HepG2 (cell line): ENCODE measurements around the gene DHX8. TPM values are rescaled to one million over a fixed set of nuclear protein-coding genes. Genes with fewer than 3 reads are reported as not detected.

Experiments
- ATF3 ChIP-seq: sonication (generic); formaldehyde crosslinking; IDR thresholded peaks from 2 replicates; pipeline ENCODE4 v1.4.0; 2020; ENCODE audit warnings: missing genetic modification reagents
- BCL3 ChIP-seq: sonication (generic); formaldehyde crosslinking; IDR thresholded peaks from 2 replicates; pipeline ENCODE4 v1.5.1; 2020; ENCODE audit warnings: mild to moderate bottlenecking, missing genetic modification reagents, moderate library complexity
- CBX1 ChIP-seq: IDR thresholded peaks from one replicate; pipeline ENCODE4 v1.6.1; 2016; ENCODE audit warnings: antibody characterized with exemption, low read depth
- FOXK2 ChIP-seq: fragments of 450-650 bp; IDR thresholded peaks from 2 replicates; pipeline ENCODE4 v1.6.1; 2016
- GATA4 ChIP-seq: sonication (generic); IDR thresholded peaks from 2 replicates; pipeline ENCODE4 v1.6.1; 2016; ENCODE audit warnings: antibody characterized with exemption, low read depth, borderline replicate concordance
- GMEB1 ChIP-seq: sonication (generic); formaldehyde crosslinking; IDR thresholded peaks from 2 replicates; pipeline ENCODE4 v1.5.1; 2020; ENCODE audit warnings: missing genetic modification reagents, mild to moderate bottlenecking, borderline replicate concordance
- IKZF5 ChIP-seq: IDR thresholded peaks from 2 replicates; pipeline ENCODE4 v1.6.1; 2018; ENCODE audit warnings: missing genetic modification reagents, mild to moderate bottlenecking, missing compliant biosample characterization
- MEIS2 ChIP-seq: sonication (generic); formaldehyde crosslinking; IDR thresholded peaks from 2 replicates; pipeline ENCODE4 v1.9.0; 2021; ENCODE audit warnings: mild to moderate bottlenecking, missing genetic modification reagents
- SMC3 ChIP-seq: IDR thresholded peaks from 2 replicates; pipeline ENCODE4 v1.6.1; 2011; ENCODE audit warnings: low read length, improper control_type of control experiment
- SOX5 ChIP-seq: IDR thresholded peaks from 2 replicates; pipeline ENCODE4 v1.6.1; 2016; ENCODE audit warnings: borderline replicate concordance
- SOX6 ChIP-seq, 2 experiments: fragments of 450-650 bp in 1 of 2; sonication (generic) in 1 of 2; formaldehyde crosslinking in 1 of 2; IDR thresholded peaks; 2 replicates each; pipeline versions ENCODE4 v1.4.0 to v1.6.1; 2017 to 2020; ENCODE audit warnings: antibody characterized with exemption in 1 of 2, mild to moderate bottlenecking in 1 of 2, missing genetic modification reagents in 1 of 2
- TOE1 ChIP-seq: sonication (generic); formaldehyde crosslinking; IDR thresholded peaks from 2 replicates; pipeline ENCODE4 v1.4.0; 2020; ENCODE audit warnings: mild to moderate bottlenecking, missing genetic modification reagents
- ZBTB20 ChIP-seq: sonication (generic); formaldehyde crosslinking; IDR thresholded peaks from 2 replicates; pipeline ENCODE4 v1.8.1; 2023; ENCODE audit warnings: missing genetic modification reagents, low read depth, mild to moderate bottlenecking, borderline replicate concordance
- ZC3H4 ChIP-seq: sonication (generic); formaldehyde crosslinking; IDR thresholded peaks from 2 replicates; pipeline ENCODE4 v1.4.0; 2020; ENCODE audit warnings: missing genetic modification reagents, borderline replicate concordance
- ZMYM3 ChIP-seq: sonication (generic); formaldehyde crosslinking; IDR thresholded peaks from 2 replicates; pipeline ENCODE4 v1.5.1; 2020; ENCODE audit warnings: mild to moderate bottlenecking, missing genetic modification reagents
- ZNF143 ChIP-seq: sonication (generic); formaldehyde crosslinking; IDR thresholded peaks from 2 replicates; pipeline ENCODE4 v1.4.0; 2020; ENCODE audit warnings: missing genetic modification reagents
- ZNF34 ChIP-seq: sonication (generic); formaldehyde crosslinking; IDR thresholded peaks from 2 replicates; pipeline ENCODE4 v1.4.0; 2020; ENCODE audit warnings: mild to moderate bottlenecking, missing genetic modification reagents, borderline replicate concordance
- ZNF484 ChIP-seq: sonication (generic); formaldehyde crosslinking; IDR thresholded peaks from 2 replicates; pipeline ENCODE4 v1.5.1; 2020; ENCODE audit warnings: mild to moderate bottlenecking, low read depth, missing genetic modification reagents, borderline replicate concordance
- ZNF614 ChIP-seq: IDR thresholded peaks from 2 replicates; pipeline ENCODE4 v1.6.1; 2018; ENCODE audit warnings: missing biosample characterization, missing genetic modification reagents, inconsistent platforms, borderline replicate concordance
- ZNF710 ChIP-seq: sonication (generic); formaldehyde crosslinking; IDR thresholded peaks from 2 replicates; pipeline ENCODE4 v1.5.0; 2020; ENCODE audit warnings: mild to moderate bottlenecking, missing genetic modification reagents, borderline replicate concordance
- ZNF770 ChIP-seq: sonication (generic); formaldehyde crosslinking; IDR thresholded peaks from 2 replicates; pipeline ENCODE4 v1.5.0; 2020; ENCODE audit warnings: mild to moderate bottlenecking, missing genetic modification reagents
- ZSCAN22 ChIP-seq: sonication (generic); formaldehyde crosslinking; IDR thresholded peaks from 2 replicates; pipeline ENCODE4 v1.4.0; 2020; ENCODE audit warnings: mild to moderate bottlenecking, missing genetic modification reagents
- polyA plus RNA-seq, 8 experiments: library from polyadenylated mRNA; depleted of rRNA in 3 of 8; stranded (reverse) in 7 of 8; unstranded in 1 of 8; fragments of >200 nt; fragmentation: Illumina TruSeq in 4 of 8; extraction: Trizol in 4 of 8; gene quantifications; 2 replicates each; pipeline versions ENCODE4 v1.2.1 to v1.2.3, GENCODE V29; 2011 to 2016; ENCODE audit warnings: low read depth in 4 of 8, missing spikeins in 1 of 8, mixed read lengths in 1 of 8; ENCODE audit not compliant: insufficient read depth in 1 of 8
- total RNA-seq, 5 experiments: library from RNA; depleted of rRNA; stranded (reverse); fragments of >200 nt; fragmentation: Illumina TruSeq; extraction: Trizol; gene quantifications; 2 replicates each; pipeline ENCODE4 v1.2.3, GENCODE V29; 2016; ENCODE audit warnings: low read depth in 1 of 5

The DHX8 gene
- total and polyA plus RNA-seq, 2 of the 13 experiments (the other 11 are each of a cell fraction or from before 2014, with no cell fraction given): 24.8 to 48.9 TPM

GRCh38 chr17:43479948-43480347 lies 3.8 kb upstream of the DHX8 start (continued):
- TF ChIP-seq ZNF34 (CRISPR knock-in tag): no peak
- TF ChIP-seq CBX1: no peak
- no peak for TF ChIP-seq ZNF484 (CRISPR knock-in tag)
- TF ChIP-seq TOE1: 0 out of 2 replicates have a peak, but pooled peaks have one; percentile 44
- no peak for TF ChIP-seq BCL3 (CRISPR knock-in tag)
- TF ChIP-seq ZNF143 (CRISPR knock-in tag): no peak
- TF ChIP-seq ZNF614 (CRISPR knock-in tag): peak; percentile 63; the same call in 1 of the 2 replicates
- TF ChIP-seq ZMYM3: peak; percentile 89
- TF ChIP-seq ZC3H4 (CRISPR knock-in tag): no peak
- TF ChIP-seq FOXK2: 0 out of 2 replicates have a peak, but pooled peaks have one; percentile 31
- TF ChIP-seq MEIS2: 0 out of 2 replicates have a peak, but pooled peaks have one; percentile 20
- TF ChIP-seq GATA4: peak; percentile 59; the same call in 1 of the 2 replicates
- 0 out of 2 replicates have a peak, but pooled peaks have one; percentile 44 for TF ChIP-seq GMEB1 (CRISPR knock-in tag)
- TF ChIP-seq IKZF5: peak; percentile 68
- no peak for TF ChIP-seq ATF3
- peak; percentile 93 for TF ChIP-seq SOX5
- TF ChIP-seq SOX6 (IDR thresholded peaks at IDR 0.05): no peak
- TF ChIP-seq SOX6 (CRISPR knock-in tag; IDR thresholded peaks at IDR 0.05): peak; percentile 92
- TF ChIP-seq SMC3: no peak; the same call in 1 of the 2 replicates
- TF ChIP-seq ZSCAN22: no peak
- TF ChIP-seq ZNF710 (CRISPR knock-in tag): 0 out of 2 replicates have a peak, but pooled peaks have one; percentile 61
- TF ChIP-seq ZBTB20 (CRISPR knock-in tag): peak; percentile 76; the same call in 1 of the 2 replicates
- TF ChIP-seq ZNF770: peak; percentile 55; the same call in 1 of the 2 replicates
